Measurements from ENCODE around the gene KBTBD8.

The KBTBD8 gene

GRCh38 chr3:67011414-67012131 is 13.5 kb downstream of the KBTBD8 start:
- no peak for DNase-seq (ENCODE audit: low read depth, low spot score)
- no peak overlapping the region for H3K4me3 ChIP-seq (ENCODE audit: low read depth, low read length)
- POLR2A ChIA-PET: no interaction called here
- CTCF ChIA-PET: no interaction called here
- no peak for TF ChIP-seq CTCF (IDR thresholded peaks at IDR 0.05; ENCODE audit: insufficient read depth, low read length, missing control alignments)

GRCh38 chr3:67012564-67012963 is 14.5 kb downstream of the KBTBD8 start:
- no peak overlapping the region for H3K4me3 ChIP-seq (ENCODE audit: low read depth, low read length)
- POLR2A ChIA-PET: no interaction called here
- CTCF ChIA-PET: no interaction called here
- TF ChIP-seq CTCF (IDR thresholded peaks at IDR 0.05; ENCODE audit: insufficient read depth, low read length, missing control alignments): no peak
- DNase-seq (ENCODE audit: low read depth, low spot score): no peak

GRCh38 chr3:67015702-67016484 is 17.8 kb downstream of the KBTBD8 start:
- CTCF ChIA-PET: interaction anchor here (1.2 kb wide), 1 partner anchor 44 kb away, joined by 3 read pairs; no protein-coding TSS in a partner anchor
- POLR2A ChIA-PET: no interaction called here
- TF ChIP-seq CTCF (IDR thresholded peaks at IDR 0.05; ENCODE audit: insufficient read depth, low read length, missing control alignments): no peak
- no peak overlapping the region for H3K4me3 ChIP-seq (ENCODE audit: low read depth, low read length)
- no peak for DNase-seq (ENCODE audit: low read depth, low spot score)

- ChIA-PET CTCF (interaction anchor here (1.2 kb wide), 1 partner anchor 44 kb away, joined by 3 read pairs; no protein-coding TSS in a partner anchor), POLR2A (no interaction called here)
Measured at GRCh38 chr3:67016522-67017080, 18.5 kb downstream of the KBTBD8 start.

GRCh38 chr3:67017211-67017610 is 19.1 kb downstream of the KBTBD8 start:
- no peak for TF ChIP-seq CTCF (IDR thresholded peaks at IDR 0.05; ENCODE audit: insufficient read depth, low read length, missing control alignments)
- ChIA-PET CTCF (no interaction called here), POLR2A (no interaction called here)
- no peak for DNase-seq (ENCODE audit: low read depth, low spot score)
- no peak overlapping the region for H3K4me3 ChIP-seq (ENCODE audit: low read depth, low read length)

More at GRCh38 chr3:67016522-67017080, 18.5 kb downstream of the KBTBD8 start:
- DNase-seq (ENCODE audit: low read depth, low spot score): no peak
- H3K4me3 ChIP-seq (ENCODE audit: low read depth, low read length): no peak overlapping the region
- TF ChIP-seq CTCF (IDR thresholded peaks at IDR 0.05; ENCODE audit: insufficient read depth, low read length, missing control alignments): no peak
